Activated CD4-positive, alpha-beta memory T cell treated with anti-CD3 and anti-CD28 coated beads, Interleukin-2, amount 10 ng/mL, durations not matched to agents 7 days and 5 days (primary cell): Measurements from ENCODE around the gene PDGFRA. TPM values are rescaled to one million over a fixed set of nuclear protein-coding genes. Genes with fewer than 3 reads are reported as not detected.

ENCODE experiments used
- CTCF ChIA-PET: fragments of 350-600 bp; sonication (Branson Sonifier 250); formaldehyde crosslinking; loops from one replicate; lab custom pipeline; 2021; ENCODE audit warnings: antibody characterized with exemption, inconsistent platforms; lab: Charles Lee
- POLR2A ChIA-PET: fragments of 350-600 bp; sonication (Branson Sonifier 250); formaldehyde crosslinking; loops from one replicate; lab custom pipeline; 2021; ENCODE audit warnings: antibody characterized with exemption; lab: Charles Lee
- DNase-seq: peaks from one replicate; pipeline ENCODE4 v3.0.0-alpha.2; 2020
- H3K27ac Mint-ChIP-seq: one replicate; pipeline ENCODE4 v1.8.0; 2021; ENCODE audit warnings: mild to moderate bottlenecking, mixed read lengths
- H3K27me3 Mint-ChIP-seq: one replicate; pipeline ENCODE4 v1.8.0; 2021; ENCODE audit warnings: mixed read lengths
- H3K36me3 Mint-ChIP-seq: one replicate; pipeline ENCODE4 v1.8.0; 2021; ENCODE audit warnings: low read depth, mixed read lengths
- H3K4me1 Mint-ChIP-seq: one replicate; pipeline ENCODE4 v1.8.0; 2021; ENCODE audit warnings: mixed read lengths
- H3K4me3 Mint-ChIP-seq: one replicate; pipeline ENCODE4 v1.8.0; 2021; ENCODE audit warnings: mild to moderate bottlenecking, mixed read lengths
- H3K9me3 Mint-ChIP-seq: one replicate; pipeline ENCODE4 v1.8.0; 2021; ENCODE audit warnings: mixed read lengths
- total RNA-seq, 2 experiments: library from RNA; stranded (reverse); gene quantifications; one replicate each; pipeline ENCODE4 v1.2.3, GENCODE V29; 2021

The PDGFRA gene
- under 1 TPM; 0.45 to 0.68 TPM for total RNA-seq

- H3K4me1 Mint-ChIP-seq, result peaks cover 46% of the 10 kb centered on the region
- peak within 1 kb of the TSS; percentile 4 for H3K4me3 Mint-ChIP-seq
- DNase-seq, result no peak
- ChIA-PET POLR2A (no interaction called here), CTCF (no interaction called here)
- H3K9me3 Mint-ChIP-seq, result no peaks in the 10 kb centered on the region
- H3K36me3 Mint-ChIP-seq, result peaks cover 3% of the 10 kb centered on the region
- H3K27ac Mint-ChIP-seq, result no peak within 1 kb of the TSS
- H3K27me3 Mint-ChIP-seq, result peaks cover 91% of the 10 kb centered on the region
These were observed at the start of gene PDGFRA for GRCh38 chr4:54228961-54229501. TSS of gene PDGFRA (plus strand) at chr4:54229293. CDS start at chr4:54258769, 29,476 bp downstream.

DNA sequence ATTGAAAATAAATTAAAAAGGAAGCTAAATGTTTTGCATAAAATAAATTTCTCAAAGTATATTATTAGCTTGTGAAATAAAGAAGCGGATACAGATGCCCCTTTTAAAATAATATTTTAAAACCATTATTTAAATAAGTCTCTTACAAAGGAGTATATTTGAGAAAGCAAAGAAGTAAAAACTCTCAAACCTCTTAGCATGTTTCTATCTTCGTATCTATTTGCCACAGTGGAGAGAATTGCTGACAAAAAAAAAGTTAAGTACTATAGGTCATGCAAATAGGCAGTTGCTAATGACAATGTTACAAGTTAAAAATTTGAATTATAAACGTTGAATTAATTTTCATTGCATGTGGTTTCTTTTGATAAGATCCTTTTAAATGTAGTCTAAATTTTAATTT lies 44.5 kb upstream of the PDGFRA start:
- H3K4me3 Mint-ChIP-seq, result no peak overlapping the region
- no peak for DNase-seq
- POLR2A ChIA-PET, result no interaction called here
- H3K27me3 Mint-ChIP-seq, result no peaks in the 10 kb centered on the region
- no peaks in the 10 kb centered on the region for H3K4me1 Mint-ChIP-seq
- H3K27ac Mint-ChIP-seq, result no peak overlapping the region
- H3K36me3 Mint-ChIP-seq, result no peaks in the 10 kb centered on the region
- CTCF ChIA-PET, result no interaction called here
- H3K9me3 Mint-ChIP-seq, result no peaks in the 10 kb centered on the region

DNA sequence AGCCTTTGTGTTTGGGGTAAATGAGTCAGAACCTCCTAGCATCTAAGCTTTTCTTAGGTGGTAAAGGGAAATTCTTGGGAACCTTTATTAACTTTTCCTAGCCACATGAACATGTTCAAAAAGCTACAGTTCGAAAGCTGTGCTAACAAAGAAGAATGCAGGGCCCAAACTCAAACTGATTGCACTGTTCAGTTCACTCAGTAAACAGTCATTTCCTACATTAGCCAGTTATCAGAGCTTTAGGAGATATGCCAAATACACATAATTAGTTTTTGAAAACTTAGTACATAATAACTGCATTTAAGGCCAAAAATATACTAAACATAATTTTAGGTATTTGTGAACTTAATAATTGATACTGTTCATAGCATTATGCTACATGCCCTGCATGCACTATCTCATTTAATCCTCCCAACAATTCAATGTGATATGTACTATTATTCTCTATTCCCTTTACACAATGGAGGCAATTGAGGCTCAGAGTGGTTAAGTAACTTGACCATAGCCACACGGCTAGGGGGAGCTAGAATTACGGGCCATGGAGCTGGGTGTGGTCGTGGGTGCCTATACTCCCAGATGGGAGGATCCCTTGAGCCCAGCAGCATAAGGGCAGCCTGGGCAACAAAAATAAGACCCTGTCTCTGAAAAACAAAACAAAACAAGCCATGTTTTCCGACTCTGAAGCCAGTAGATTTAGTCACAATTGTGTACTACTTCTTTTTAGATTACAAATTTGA lies 43.9 kb upstream of the PDGFRA start:
- H3K27ac Mint-ChIP-seq, result no peak overlapping the region
- ChIA-PET POLR2A (no interaction called here), CTCF (no interaction called here)
- H3K4me3 Mint-ChIP-seq, result no peak overlapping the region
- no peaks in the 10 kb centered on the region for H3K36me3 Mint-ChIP-seq
- no peaks in the 10 kb centered on the region for H3K27me3 Mint-ChIP-seq
- no peaks in the 10 kb centered on the region for H3K9me3 Mint-ChIP-seq
- H3K4me1 Mint-ChIP-seq, result no peaks in the 10 kb centered on the region
- no peak for DNase-seq

DNA sequence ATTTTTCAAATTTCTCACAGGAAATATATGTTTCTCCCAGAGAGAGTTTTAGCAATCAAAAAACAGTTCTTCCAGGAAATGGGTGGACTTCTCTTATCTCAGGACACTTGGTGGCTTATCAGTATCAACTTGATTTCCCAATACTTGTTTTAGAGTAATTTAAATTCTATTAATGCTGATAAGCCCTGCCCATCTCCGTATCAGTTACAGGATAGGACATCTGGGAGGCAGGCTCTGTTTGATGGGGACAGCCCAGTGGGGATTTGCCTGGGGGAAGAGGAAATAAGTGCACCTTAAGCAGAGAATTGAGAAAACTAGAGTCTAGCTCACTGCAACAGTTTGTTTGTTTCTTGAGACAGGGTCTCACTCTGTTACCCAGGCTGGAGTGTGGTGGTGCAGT lies 43.2 kb upstream of the PDGFRA start:
- Mint-ChIP-seq H3K9me3 (no peaks in the 10 kb centered on the region), H3K36me3 (no peaks in the 10 kb centered on the region), H3K27me3 (no peaks in the 10 kb centered on the region), H3K4me1 (no peaks in the 10 kb centered on the region), H3K27ac (no peak overlapping the region), H3K4me3 (no peak overlapping the region)
- POLR2A ChIA-PET, result no interaction called here
- CTCF ChIA-PET, result no interaction called here
- no peak for DNase-seq

DNA sequence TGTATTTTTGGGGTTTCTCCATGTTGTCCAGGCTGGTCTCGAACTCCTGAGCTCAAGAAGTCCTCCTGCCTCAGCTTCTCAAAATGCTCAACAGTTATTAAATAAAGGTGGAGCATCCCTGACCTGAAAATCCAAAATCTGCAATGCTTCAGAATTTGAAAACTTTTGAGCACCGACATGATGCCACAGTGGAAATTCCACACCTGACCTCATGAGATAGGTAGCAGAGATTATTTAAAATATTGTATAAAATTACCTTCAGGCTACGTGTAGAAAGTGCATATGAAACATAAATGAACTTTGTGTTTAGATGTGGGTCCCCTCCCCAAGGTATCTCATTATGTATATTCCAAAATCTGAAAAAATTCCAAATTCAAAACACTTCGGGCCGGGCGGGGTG lies 42.7 kb upstream of the PDGFRA start:
- Mint-ChIP-seq H3K4me1 (no peaks in the 10 kb centered on the region), H3K27ac (no peak overlapping the region), H3K4me3 (no peak overlapping the region), H3K9me3 (no peaks in the 10 kb centered on the region), H3K27me3 (no peaks in the 10 kb centered on the region), H3K36me3 (no peaks in the 10 kb centered on the region)
- DNase-seq, result no peak
- ChIA-PET CTCF (no interaction called here), POLR2A (no interaction called here)

GRCh38 chr4:54187148-54187547 lies 41.9 kb upstream of the PDGFRA start:
- no peaks in the 10 kb centered on the region for H3K9me3 Mint-ChIP-seq
- no peaks in the 10 kb centered on the region for H3K36me3 Mint-ChIP-seq
- no peak overlapping the region for H3K4me3 Mint-ChIP-seq
- no peaks in the 10 kb centered on the region for H3K4me1 Mint-ChIP-seq
- no peak for DNase-seq
- H3K27me3 Mint-ChIP-seq, result no peaks in the 10 kb centered on the region
- H3K27ac Mint-ChIP-seq, result no peak overlapping the region
- POLR2A ChIA-PET, result no interaction called here
- CTCF ChIA-PET, result no interaction called here

DNA sequence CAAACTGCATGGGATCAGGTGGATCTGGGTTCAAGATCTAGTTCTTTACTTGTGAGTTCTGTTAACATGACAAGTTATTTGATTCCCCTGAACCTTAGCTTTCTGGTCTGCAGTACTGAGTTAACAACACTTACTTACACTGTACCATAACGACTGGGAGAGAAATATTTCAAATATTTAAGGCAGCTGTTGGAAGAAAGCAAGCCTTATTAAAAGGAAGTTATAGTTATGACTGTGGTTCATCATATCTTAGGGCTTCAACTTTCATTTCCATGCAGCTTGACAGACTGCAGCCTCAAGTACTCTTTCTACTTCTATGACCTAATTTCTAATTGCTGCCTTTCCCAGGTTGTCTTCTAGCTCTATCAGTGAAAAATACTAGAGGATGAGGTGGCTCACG lies 40.0 kb upstream of the PDGFRA start:
- POLR2A ChIA-PET, result no interaction called here

GRCh38 chr4:54192811-54193210 lies 36.3 kb upstream of the PDGFRA start:
- no peaks in the 10 kb centered on the region for H3K4me1 Mint-ChIP-seq
- H3K4me3 Mint-ChIP-seq, result no peak overlapping the region
- ChIA-PET CTCF (no interaction called here), POLR2A (no interaction called here)
- H3K27ac Mint-ChIP-seq, result no peak overlapping the region
- no peak for DNase-seq
- no peaks in the 10 kb centered on the region for H3K27me3 Mint-ChIP-seq
- no peaks in the 10 kb centered on the region for H3K9me3 Mint-ChIP-seq
- no peaks in the 10 kb centered on the region for H3K36me3 Mint-ChIP-seq

More for the DNA sequence above, 40.0 kb upstream of the PDGFRA start:
- DNase-seq, result no peak
- H3K27ac Mint-ChIP-seq, result no peak overlapping the region
- no peaks in the 10 kb centered on the region for H3K36me3 Mint-ChIP-seq
- no peaks in the 10 kb centered on the region for H3K9me3 Mint-ChIP-seq
- CTCF ChIA-PET, result no interaction called here
- H3K4me1 Mint-ChIP-seq, result no peaks in the 10 kb centered on the region
- H3K4me3 Mint-ChIP-seq, result no peak overlapping the region
- H3K27me3 Mint-ChIP-seq, result no peaks in the 10 kb centered on the region

DNA sequence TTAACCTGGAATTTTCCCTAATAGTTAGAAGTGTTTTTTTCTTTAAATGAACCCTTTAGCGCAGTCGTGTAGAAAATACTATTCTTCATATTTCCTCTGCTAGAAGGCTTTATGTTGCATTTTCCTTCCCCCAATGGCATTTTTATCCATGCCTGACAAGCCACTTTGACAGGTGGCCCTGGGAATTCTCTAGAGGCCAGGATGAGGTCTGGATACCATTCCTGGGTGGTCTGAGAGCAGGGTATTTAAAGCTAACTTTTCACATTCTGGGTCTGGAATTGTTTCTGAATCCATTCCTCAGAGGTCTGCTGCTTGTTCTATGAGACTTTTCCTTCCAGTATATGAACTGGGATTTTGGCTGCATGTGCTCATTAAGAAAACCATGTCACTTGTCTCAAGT lies 31.2 kb upstream of the PDGFRA start:
- Mint-ChIP-seq H3K4me3 (no peak overlapping the region), H3K27ac (no peak overlapping the region), H3K9me3 (no peaks in the 10 kb centered on the region), H3K36me3 (no peaks in the 10 kb centered on the region), H3K27me3 (no peaks in the 10 kb centered on the region), H3K4me1 (no peaks in the 10 kb centered on the region)
- no peak for DNase-seq
- ChIA-PET POLR2A (no interaction called here), CTCF (no interaction called here)

- Mint-ChIP-seq H3K36me3 (no peaks in the 10 kb centered on the region), H3K4me1 (no peaks in the 10 kb centered on the region), H3K27ac (no peak overlapping the region), H3K27me3 (no peaks in the 10 kb centered on the region), H3K9me3 (no peaks in the 10 kb centered on the region), H3K4me3 (no peak overlapping the region)
- DNase-seq, result no peak
- ChIA-PET CTCF (no interaction called here), POLR2A (no interaction called here)
These were observed 29.2 kb upstream of the PDGFRA start for GRCh38 chr4:54199919-54200318.

DNA sequence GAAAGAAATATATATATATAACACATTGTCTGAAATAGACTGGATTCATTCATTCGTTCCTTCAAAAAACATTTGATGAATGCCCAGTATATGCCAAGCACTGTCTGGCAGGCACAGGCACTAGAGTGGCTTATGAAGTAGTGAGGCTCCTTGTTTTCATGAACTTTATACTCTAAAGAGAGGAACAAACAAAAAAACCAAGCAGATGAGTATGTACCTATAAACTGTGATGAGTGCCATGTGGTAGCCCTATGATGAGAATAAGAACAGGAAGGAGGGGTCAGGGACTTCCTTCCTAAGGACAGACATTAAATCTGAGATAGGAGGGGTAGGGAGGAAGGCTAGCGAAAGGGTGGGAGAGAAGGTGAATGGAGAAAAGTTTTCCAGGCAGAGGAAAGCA lies 19.5 kb upstream of the PDGFRA start:
- ChIA-PET CTCF (no interaction called here), POLR2A (no interaction called here)
- Mint-ChIP-seq H3K9me3 (no peaks in the 10 kb centered on the region), H3K36me3 (no peaks in the 10 kb centered on the region), H3K27ac (no peak overlapping the region), H3K4me1 (no peaks in the 10 kb centered on the region), H3K4me3 (no peak overlapping the region), H3K27me3 (peaks cover 10% of the 10 kb centered on the region)
- no peak for DNase-seq

- Mint-ChIP-seq H3K9me3 (no peaks in the 10 kb centered on the region), H3K27ac (no peak overlapping the region), H3K36me3 (no peaks in the 10 kb centered on the region), H3K4me1 (peaks cover 3% of the 10 kb centered on the region), H3K4me3 (no peak overlapping the region), H3K27me3 (peaks cover 18% of the 10 kb centered on the region)
- CTCF ChIA-PET, result interaction anchor here (0.6 to 2.7 kb wide), 2 partner anchors 21 to 414 kb away, joined by 3 to 9 read pairs; no protein-coding TSS in a partner anchor
- POLR2A ChIA-PET, result no interaction called here
- DNase-seq, result no peak
These were observed 16.1 kb upstream of the PDGFRA start for GRCh38 chr4:54213001-54213400.

- CTCF ChIA-PET, result interaction anchor here (2.7 to 2.8 kb wide), 2 partner anchors 20 to 284 kb away, joined by 9 to 11 read pairs; no protein-coding TSS in a partner anchor
- no peak overlapping the region for H3K4me3 Mint-ChIP-seq
- no peak for DNase-seq
- H3K9me3 Mint-ChIP-seq, result no peaks in the 10 kb centered on the region
- H3K27me3 Mint-ChIP-seq, result peaks cover 20% of the 10 kb centered on the region
- H3K27ac Mint-ChIP-seq, result no peak overlapping the region
- peaks cover 3% of the 10 kb centered on the region for H3K4me1 Mint-ChIP-seq
- no peaks in the 10 kb centered on the region for H3K36me3 Mint-ChIP-seq
- POLR2A ChIA-PET, result no interaction called here
These were observed 15.3 kb upstream of the PDGFRA start for GRCh38 chr4:54213761-54214160.
